PC-9 (cell line): ENCODE measurements around the gene DERL2. TPM values are rescaled to one million over a fixed set of nuclear protein-coding genes. Genes with fewer than 3 reads are reported as not detected.

Experiments used
- BruUV-seq: library from RNA; stranded (reverse); fragments of 400-500 nt; replicated peaks from 2 replicates; lab custom pipeline; 2021; lab: Mats Ljungman, UMichigan
- CTCF ChIA-PET: fragments of 300-600 bp; sonication (Branson Sonifier 250); formaldehyde crosslinking; loops from one replicate; lab custom pipeline; 2022; ENCODE audit warnings: antibody characterized with exemption; lab: Charles Lee
- POLR2A ChIA-PET: fragments of 300-600 bp; sonication (Branson Sonifier 250); formaldehyde crosslinking; loops from one replicate; lab custom pipeline; 2022; ENCODE audit warnings: antibody characterized with exemption; ENCODE audit not compliant: unreplicated experiment; lab: Charles Lee
- DNase-seq, 2 experiments: peaks; one replicate each; pipeline versions ENCODE4 v3.0.0 to v3.0.0-alpha.2; 2015 to 2022; ENCODE audit warnings: mixed read lengths in 1 of 2
- H2AFZ ChIP-seq: fragments of 200-600 bp; sonication (generic); 2 replicates; pipeline ENCODE4 v1.8.1; 2017; ENCODE audit warnings: antibody characterized with exemption
- H3F3A ChIP-seq: fragments of 200-600 bp; sonication (generic); 2 replicates; pipeline ENCODE4 v1.8.1; 2017; ENCODE audit warnings: antibody characterized with exemption, mild to moderate bottlenecking, low read depth; ENCODE audit not compliant: insufficient read depth
- H3K27ac ChIP-seq: fragments of 200-600 bp; sonication (generic); 2 replicates; pipeline ENCODE4 v1.6.1; 2016; ENCODE audit warnings: mixed run types
- H3K27me3 ChIP-seq: fragments of 200-600 bp; sonication (generic); 2 replicates; pipeline ENCODE4 v1.6.1; 2016; ENCODE audit warnings: low read depth, mixed run types; ENCODE audit not compliant: insufficient read depth
- H3K36me3 ChIP-seq: fragments of 200-600 bp; sonication (generic); 2 replicates; pipeline ENCODE4 v1.6.1; 2016; ENCODE audit warnings: low read depth, mixed run types
- H3K4me1 ChIP-seq: fragments of 200-600 bp; sonication (generic); replicated peaks from 2 replicates; pipeline ENCODE4 v1.6.1; 2016; ENCODE audit warnings: mixed run types; ENCODE audit not compliant: insufficient read depth
- H3K4me2 ChIP-seq: fragments of 200-600 bp; sonication (generic); 2 replicates; pipeline ENCODE4 v1.6.1; 2017; ENCODE audit warnings: mixed run types
- H3K4me3 ChIP-seq: fragments of 200-600 bp; sonication (generic); 2 replicates; pipeline ENCODE4 v1.6.1; 2016; ENCODE audit warnings: mixed run types
- H3K79me2 ChIP-seq: fragments of 200-600 bp; sonication (generic); 2 replicates; pipeline ENCODE4 v1.6.1; 2017; ENCODE audit warnings: low read depth, mixed run types
- H3K9me2 ChIP-seq: fragments of 200-600 bp; sonication (generic); 2 replicates; pipeline ENCODE4 v1.8.1; 2017; ENCODE audit warnings: mild to moderate bottlenecking; ENCODE audit not compliant: insufficient read depth
- H3K9me3 ChIP-seq: fragments of 200-600 bp; sonication (generic); 2 replicates; pipeline ENCODE4 v1.8.1; 2016; ENCODE audit warnings: low read depth; ENCODE audit not compliant: insufficient read depth
- H4K20me1 ChIP-seq: fragments of 200-600 bp; sonication (generic); 2 replicates; pipeline ENCODE4 v1.8.1; 2017; ENCODE audit not compliant: insufficient read depth
- EZH2 ChIP-seq: fragments of 200-600 bp; sonication (generic); IDR thresholded peaks from 2 replicates; pipeline ENCODE4 v1.8.0; 2017; ENCODE audit warnings: antibody characterized with exemption, low read depth
- intact Hi-C: fragments of 100-400 bp; cut with micrococcal nuclease; formaldehyde crosslinking; loops from one replicate; pipeline ENCODE4 v1.10.0; 2022; ENCODE audit not compliant: unreplicated experiment
- total RNA-seq: library from RNA; stranded (reverse); gene quantifications from 2 replicates; pipeline ENCODE4 v1.2.3, GENCODE V29; 2021
- TF ChIP-seq, protein P1 (sequence below): fragments of 200-600 bp; sonication (generic); conservative IDR thresholded peaks from 2 replicates; pipeline ENCODE4 v1.6.1; 2017; ENCODE audit warnings: mixed run types, antibody characterized with exemption, mild to moderate bottlenecking, moderate library complexity

Gene DERL2
- total RNA-seq, 1 experiment from 2014 or later, result 71.1 TPM

GRCh38 chr17:5514976-5515375, 29.0 kb upstream of the DERL2 start:
- Histone ChIP-seq H2AFZ (no peak overlapping the region), H3K4me1 (peaks cover 16% of the 10 kb centered on the region), H3K4me3 (no peak overlapping the region), H3K27ac (no peak overlapping the region), H3K36me3 (no peaks in the 10 kb centered on the region), H3K27me3 (no peaks in the 10 kb centered on the region), H3K4me2 (no peak overlapping the region), H3K9me3 (no peaks in the 10 kb centered on the region), H3K79me2 (no peaks in the 10 kb centered on the region), H3F3A (peaks cover 21% of the 10 kb centered on the region), H3K9me2 (no peaks in the 10 kb centered on the region), H4K20me1 (no peaks in the 10 kb centered on the region)
- no peak for TF ChIP-seq EZH2
- TF ChIP-seq, protein P1, sequence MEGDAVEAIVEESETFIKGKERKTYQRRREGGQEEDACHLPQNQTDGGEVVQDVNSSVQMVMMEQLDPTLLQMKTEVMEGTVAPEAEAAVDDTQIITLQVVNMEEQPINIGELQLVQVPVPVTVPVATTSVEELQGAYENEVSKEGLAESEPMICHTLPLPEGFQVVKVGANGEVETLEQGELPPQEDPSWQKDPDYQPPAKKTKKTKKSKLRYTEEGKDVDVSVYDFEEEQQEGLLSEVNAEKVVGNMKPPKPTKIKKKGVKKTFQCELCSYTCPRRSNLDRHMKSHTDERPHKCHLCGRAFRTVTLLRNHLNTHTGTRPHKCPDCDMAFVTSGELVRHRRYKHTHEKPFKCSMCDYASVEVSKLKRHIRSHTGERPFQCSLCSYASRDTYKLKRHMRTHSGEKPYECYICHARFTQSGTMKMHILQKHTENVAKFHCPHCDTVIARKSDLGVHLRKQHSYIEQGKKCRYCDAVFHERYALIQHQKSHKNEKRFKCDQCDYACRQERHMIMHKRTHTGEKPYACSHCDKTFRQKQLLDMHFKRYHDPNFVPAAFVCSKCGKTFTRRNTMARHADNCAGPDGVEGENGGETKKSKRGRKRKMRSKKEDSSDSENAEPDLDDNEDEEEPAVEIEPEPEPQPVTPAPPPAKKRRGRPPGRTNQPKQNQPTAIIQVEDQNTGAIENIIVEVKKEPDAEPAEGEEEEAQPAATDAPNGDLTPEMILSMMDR, result no peak
- POLR2A ChIA-PET, result no interaction called here
- intact Hi-C loops, result no loop called here
- CTCF ChIA-PET, result no interaction called here
- no peak for DNase-seq
- no TSS peak for BruUV-seq

DNA sequence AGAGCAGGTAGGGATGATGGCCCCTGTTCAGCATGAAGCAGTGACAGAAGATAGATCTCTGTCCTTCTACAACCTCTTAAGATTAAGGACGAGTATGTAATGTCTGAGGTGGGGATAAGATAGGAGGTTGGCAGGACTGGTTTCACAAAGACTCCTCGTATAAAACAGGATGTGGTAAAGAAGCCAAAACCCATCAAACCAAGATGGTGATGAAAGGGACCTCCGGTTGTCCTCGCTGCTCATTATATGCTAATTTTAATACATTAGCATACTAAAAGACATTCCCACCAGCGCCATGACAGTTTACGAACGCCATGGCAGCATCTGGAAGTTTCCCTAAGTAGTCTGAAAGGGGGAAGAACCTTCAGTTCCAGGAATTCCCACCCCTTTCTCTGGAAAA, 27.6 kb upstream of the DERL2 start:
- ChIA-PET POLR2A (no interaction called here), CTCF (no interaction called here)
- no peak for DNase-seq
- intact Hi-C loops, result no loop called here
- Histone ChIP-seq H3F3A (peaks cover 21% of the 10 kb centered on the region), H3K4me2 (no peak overlapping the region), H4K20me1 (no peaks in the 10 kb centered on the region), H3K4me1 (peaks cover 16% of the 10 kb centered on the region), H3K9me3 (no peaks in the 10 kb centered on the region), H3K27ac (no peak overlapping the region), H3K27me3 (no peaks in the 10 kb centered on the region), H3K4me3 (no peak overlapping the region), H2AFZ (no peak overlapping the region), H3K9me2 (no peaks in the 10 kb centered on the region), H3K79me2 (no peaks in the 10 kb centered on the region), H3K36me3 (no peaks in the 10 kb centered on the region)
- no TSS peak for BruUV-seq
- no peak for TF ChIP-seq EZH2
- TF ChIP-seq, protein P1, result no peak

- Histone ChIP-seq H4K20me1 (no peaks in the 10 kb centered on the region), H3K9me3 (no peaks in the 10 kb centered on the region), H3K27ac (no peak overlapping the region), H3K27me3 (no peaks in the 10 kb centered on the region), H3K4me2 (no peak overlapping the region), H3K4me1 (peaks cover 9% of the 10 kb centered on the region), H3F3A (peaks cover 7% of the 10 kb centered on the region), H3K36me3 (no peaks in the 10 kb centered on the region), H3K79me2 (no peaks in the 10 kb centered on the region), H3K4me3 (no peak overlapping the region), H3K9me2 (no peaks in the 10 kb centered on the region), H2AFZ (no peak overlapping the region)
- no peak for DNase-seq
- BruUV-seq, result no TSS peak
- ChIA-PET POLR2A (no interaction called here), CTCF (no interaction called here)
- no peak for TF ChIP-seq EZH2
- TF ChIP-seq, protein P1, result no peak
- intact Hi-C loops, result no loop called here
Observed at GRCh38 chr17:5511401-5512225, 25.6 kb upstream of the DERL2 start.
